Smooth muscle cell (in vitro differentiated cells): Measurements from ENCODE around the gene MAP2K5. TPM values are rescaled to one million over a fixed set of nuclear protein-coding genes. Genes with fewer than 3 reads are reported as not detected.

ENCODE experiments used
- DNase-seq: peaks from one replicate; lab custom pipeline; 2025; ENCODE audit not compliant: unreplicated experiment; lab: John Stamatoyannopoulos, UW
- H2AFZ ChIP-seq: fragments of 200-600 bp; sonication (generic); 2 replicates; pipeline ENCODE4 v1.6.0; 2016; ENCODE audit warnings: antibody characterized with exemption, low read depth, mild to moderate bottlenecking
- H3F3A ChIP-seq: fragments of 200-600 bp; sonication (generic); 2 replicates; pipeline ENCODE4 v1.6.0; 2017; ENCODE audit warnings: antibody characterized with exemption, low read depth
- H3K27ac ChIP-seq: fragments of 200-600 bp; sonication (generic); 2 replicates; pipeline ENCODE4 v1.5.1; 2016; ENCODE audit warnings: low read depth, mild to moderate bottlenecking
- H3K27me3 ChIP-seq: fragments of 200-600 bp; sonication (generic); 2 replicates; pipeline ENCODE4 v1.6.1; 2016; ENCODE audit warnings: low read depth, mild to moderate bottlenecking
- H3K36me3 ChIP-seq: fragments of 200-600 bp; sonication (generic); 2 replicates; pipeline ENCODE4 v1.5.1; 2016; ENCODE audit warnings: low read depth
- H3K4me1 ChIP-seq: fragments of 200-600 bp; sonication (generic); 2 replicates; pipeline ENCODE4 v1.5.1; 2016; ENCODE audit warnings: low read depth
- H3K4me2 ChIP-seq: fragments of 200-600 bp; sonication (generic); 2 replicates; pipeline ENCODE4 v1.6.0; 2016; ENCODE audit warnings: mild to moderate bottlenecking
- H3K4me3 ChIP-seq: fragments of 200-600 bp; sonication (generic); 2 replicates; pipeline ENCODE4 v1.5.1; 2016; ENCODE audit warnings: mild to moderate bottlenecking
- H3K79me2 ChIP-seq: fragments of 200-600 bp; sonication (generic); 2 replicates; pipeline ENCODE4 v1.6.0; 2016; ENCODE audit warnings: low read depth, mild to moderate bottlenecking
- H3K9ac ChIP-seq: fragments of 200-600 bp; sonication (generic); 2 replicates; pipeline ENCODE4 v1.6.0; 2016; ENCODE audit warnings: low read depth
- H3K9me3 ChIP-seq: fragments of 200-600 bp; sonication (generic); replicated peaks from 2 replicates; pipeline ENCODE4 v1.5.1; 2016; ENCODE audit warnings: low read depth
- H4K20me1 ChIP-seq: fragments of 200-600 bp; sonication (generic); 2 replicates; pipeline ENCODE4 v1.6.0; 2016; ENCODE audit warnings: low read depth
- WGBS: methylation state at CpG from one replicate; pipeline ENCODE4 v1.1.7; 2016; ENCODE audit warnings: low lambda C conversion rate; 5-methylcytosine and 5-hydroxymethylcytosine counted together
- polyA plus RNA-seq: library from polyadenylated mRNA; unstranded; fragments of >200 nt; fragmentation: Nextera tagmentation; extraction: Ambion mirVana; gene quantifications from 2 replicates; pipeline ENCODE4 v1.2.1, GENCODE V29; 2016
- total RNA-seq: library from RNA; depleted of rRNA; stranded (reverse); fragments of >200 nt; gene quantifications from 2 replicates; pipeline ENCODE4 v1.2.3, GENCODE V29; 2014
- TF ChIP-seq, protein P1 (sequence below): fragments of 200-600 bp; sonication (generic); IDR thresholded peaks from 2 replicates; pipeline ENCODE4 v1.5.1; 2017; ENCODE audit warnings: borderline replicate concordance, mild to moderate bottlenecking, antibody characterized with exemption; ENCODE audit not compliant: insufficient read depth, poor library complexity, severe bottlenecking

MAP2K5 gene
- total and polyA plus RNA-seq, 2 experiments from 2014 or later, result 4.4 to 7.4 TPM

DNA sequence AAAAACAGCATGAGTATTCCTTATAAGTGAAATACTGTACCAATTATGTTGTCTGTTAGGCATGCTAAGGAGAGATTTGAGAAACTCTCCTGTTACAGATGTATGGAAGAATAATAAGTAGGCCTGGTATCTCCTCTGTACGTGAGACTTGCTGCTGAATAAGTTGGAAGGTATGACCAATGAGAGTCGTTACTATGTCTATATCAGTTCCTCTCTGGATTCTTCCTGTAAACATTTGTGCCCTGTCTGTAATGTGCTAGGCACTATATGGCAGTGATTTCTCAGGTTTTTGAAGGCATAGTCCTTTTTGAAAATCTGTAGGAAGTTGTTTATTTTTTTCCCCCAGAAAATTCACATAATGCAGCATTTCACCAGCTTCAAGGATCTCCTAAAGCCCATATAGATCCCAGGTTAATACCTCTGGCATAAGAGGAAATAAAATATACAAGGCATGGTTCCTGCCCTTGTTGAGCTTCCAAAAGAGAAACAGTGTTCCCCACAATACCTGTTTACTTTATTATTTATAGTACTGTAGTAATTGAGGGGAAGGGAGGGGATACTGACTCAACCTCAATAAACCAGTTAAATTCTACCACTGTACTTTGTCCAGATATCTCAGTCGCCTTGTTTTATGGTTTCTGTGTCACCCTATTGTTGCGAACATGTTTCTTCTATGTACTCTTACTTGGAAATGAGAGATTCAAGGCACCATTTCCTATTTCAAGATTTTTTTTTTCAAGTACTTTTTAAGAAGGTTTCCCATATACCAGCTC is 28.6 kb downstream of the MAP2K5 start:
- Histone ChIP-seq H3K4me1 (peaks cover 6% of the 10 kb centered on the region), H3K9ac (no peak overlapping the region), H3K36me3 (no peaks in the 10 kb centered on the region), H4K20me1 (no peaks in the 10 kb centered on the region), H3F3A (no peaks in the 10 kb centered on the region), H2AFZ (no peak overlapping the region), H3K4me2 (no peak overlapping the region), H3K4me3 (no peak overlapping the region), H3K27me3 (no peaks in the 10 kb centered on the region), H3K9me3 (no peaks in the 10 kb centered on the region), H3K79me2 (no peaks in the 10 kb centered on the region), H3K27ac (no peak overlapping the region)
- TF ChIP-seq, protein P1, sequence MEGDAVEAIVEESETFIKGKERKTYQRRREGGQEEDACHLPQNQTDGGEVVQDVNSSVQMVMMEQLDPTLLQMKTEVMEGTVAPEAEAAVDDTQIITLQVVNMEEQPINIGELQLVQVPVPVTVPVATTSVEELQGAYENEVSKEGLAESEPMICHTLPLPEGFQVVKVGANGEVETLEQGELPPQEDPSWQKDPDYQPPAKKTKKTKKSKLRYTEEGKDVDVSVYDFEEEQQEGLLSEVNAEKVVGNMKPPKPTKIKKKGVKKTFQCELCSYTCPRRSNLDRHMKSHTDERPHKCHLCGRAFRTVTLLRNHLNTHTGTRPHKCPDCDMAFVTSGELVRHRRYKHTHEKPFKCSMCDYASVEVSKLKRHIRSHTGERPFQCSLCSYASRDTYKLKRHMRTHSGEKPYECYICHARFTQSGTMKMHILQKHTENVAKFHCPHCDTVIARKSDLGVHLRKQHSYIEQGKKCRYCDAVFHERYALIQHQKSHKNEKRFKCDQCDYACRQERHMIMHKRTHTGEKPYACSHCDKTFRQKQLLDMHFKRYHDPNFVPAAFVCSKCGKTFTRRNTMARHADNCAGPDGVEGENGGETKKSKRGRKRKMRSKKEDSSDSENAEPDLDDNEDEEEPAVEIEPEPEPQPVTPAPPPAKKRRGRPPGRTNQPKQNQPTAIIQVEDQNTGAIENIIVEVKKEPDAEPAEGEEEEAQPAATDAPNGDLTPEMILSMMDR, result no peak
- no peak for DNase-seq
- 80% methylated on average over 4 of the region's 4 CpGs for WGBS

DNA sequence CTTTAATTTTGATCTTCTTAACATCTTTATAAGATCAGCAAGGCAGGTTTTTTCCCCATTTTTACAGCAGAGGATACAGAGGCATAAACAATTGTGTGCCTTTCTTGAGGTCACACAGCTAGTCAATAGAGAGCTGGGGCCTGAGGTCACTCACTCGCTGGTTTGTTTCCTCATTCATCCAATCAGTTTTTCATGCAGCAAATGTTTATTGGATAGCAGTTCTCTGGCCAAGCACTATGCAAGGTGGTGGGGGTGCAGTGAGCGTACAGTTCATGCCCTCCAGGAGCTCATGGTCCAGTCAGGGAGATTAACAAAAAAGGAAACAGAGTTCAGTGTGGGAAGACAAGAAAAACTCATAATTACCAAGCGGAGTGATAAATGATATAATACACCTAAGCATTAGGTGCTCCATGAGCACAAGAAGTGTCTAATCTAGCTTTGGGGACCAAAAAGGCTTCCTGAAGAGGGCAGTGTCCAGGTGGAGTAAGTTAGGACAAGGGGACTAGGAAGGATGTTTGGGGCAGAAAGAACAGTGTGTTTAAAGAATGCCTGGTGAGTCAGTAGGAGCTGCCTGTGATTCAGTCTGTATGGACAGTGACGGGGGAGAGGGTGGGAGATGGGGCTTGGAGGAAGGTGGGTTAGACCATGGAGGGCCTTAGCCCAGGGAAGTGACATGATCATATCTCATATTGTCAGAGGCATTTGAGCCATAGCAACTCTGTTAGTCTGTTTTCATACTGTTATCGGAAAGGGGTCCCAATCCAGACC is 29.3 kb downstream of the MAP2K5 start:
- Histone ChIP-seq H2AFZ (no peak overlapping the region), H3K36me3 (no peaks in the 10 kb centered on the region), H3K27ac (no peak overlapping the region), H4K20me1 (no peaks in the 10 kb centered on the region), H3F3A (no peaks in the 10 kb centered on the region), H3K9ac (no peak overlapping the region), H3K4me1 (peaks cover 6% of the 10 kb centered on the region), H3K4me2 (no peak overlapping the region), H3K79me2 (no peaks in the 10 kb centered on the region), H3K27me3 (no peaks in the 10 kb centered on the region), H3K9me3 (no peaks in the 10 kb centered on the region), H3K4me3 (no peak overlapping the region)
- TF ChIP-seq, protein P1, result no peak
- DNase-seq, result no peak
- 90% methylated on average over 5 of the region's 5 CpGs for WGBS

DNA sequence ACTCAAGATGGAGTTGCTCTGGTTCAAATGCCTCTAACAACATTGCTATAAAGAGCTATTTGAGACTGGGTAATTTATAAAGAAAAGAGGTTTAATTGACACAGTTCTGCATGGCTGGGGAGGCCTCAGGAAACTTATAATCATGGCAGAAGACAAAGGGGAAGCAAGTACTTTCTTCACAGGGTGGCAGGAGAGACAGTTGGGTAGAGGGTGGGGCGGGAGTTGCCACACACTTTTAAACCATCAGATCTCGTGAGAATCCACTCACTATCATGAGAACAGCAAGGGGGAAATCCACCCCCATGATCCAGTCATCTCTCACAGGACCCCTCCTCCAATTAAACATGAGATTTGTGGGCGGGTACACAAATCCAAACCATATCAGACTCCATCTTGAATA is 30.7 kb downstream of the MAP2K5 start:
- no peaks in the 10 kb centered on the region for H3K27me3 ChIP-seq
- WGBS, result 96% methylated on average over 3 of the region's 3 CpGs
- peaks cover 6% of the 10 kb centered on the region for H3K4me1 ChIP-seq
- H2AFZ ChIP-seq, result no peak overlapping the region
- no peaks in the 10 kb centered on the region for H3F3A ChIP-seq
- TF ChIP-seq, protein P1, result no peak
- no peak overlapping the region for H3K9ac ChIP-seq
- H3K9me3 ChIP-seq, result no peaks in the 10 kb centered on the region
- peaks cover 2% of the 10 kb centered on the region for H4K20me1 ChIP-seq
- H3K27ac ChIP-seq, result no peak overlapping the region
- no peak for DNase-seq
- no peaks in the 10 kb centered on the region for H3K79me2 ChIP-seq
- H3K36me3 ChIP-seq, result no peaks in the 10 kb centered on the region
- H3K4me2 ChIP-seq, result no peak overlapping the region
- no peak overlapping the region for H3K4me3 ChIP-seq
